ENCODE data around the gene SERPINE1.
A peak's percentile ranks its signal among the peaks of the same experiment; 100 is the strongest.
"Not testable (repeated sequence)": the region's sequence is repeated elsewhere in the genome, so short reads cannot be mapped to it uniquely, and the experiment has no call there.

The SERPINE1 gene

GRCh38 chr7:101119876-101120275, 7.0 kb upstream of the SERPINE1 start:
- TF ChIP-seq CTCF (IDR thresholded peaks at IDR 0.05; ENCODE audit: low read length, missing control alignments), result no peak
- H3K4me3 ChIP-seq (replicated peaks; ENCODE audit: low read depth, low read length), result no peak overlapping the region
- peak; percentile 61 for DNase-seq (ENCODE audit: low read depth)

GRCh38 chr7:101120315-101120714, 6.6 kb upstream of the SERPINE1 start:
- TF ChIP-seq CTCF (IDR thresholded peaks at IDR 0.05; ENCODE audit: low read length, missing control alignments), result no peak
- H3K4me3 ChIP-seq (replicated peaks; ENCODE audit: low read depth, low read length), result no peak overlapping the region
- DNase-seq (ENCODE audit: low read depth), result no peak

GRCh38 chr7:101121631-101121990, 5.3 kb upstream of the SERPINE1 start:
- H3K4me3 ChIP-seq (replicated peaks; ENCODE audit: low read depth, low read length); DNase-seq (ENCODE audit: low read depth): not testable (repeated sequence)

GRCh38 chr7:101121991-101122932, 4.6 kb upstream of the SERPINE1 start:
- peak; percentile 99 for DNase-seq (ENCODE audit: low read depth)
- TF ChIP-seq CTCF (IDR thresholded peaks at IDR 0.05; ENCODE audit: low read length, missing control alignments), result no peak
- peak overlapping the region; percentile 36 for H3K4me3 ChIP-seq (replicated peaks; ENCODE audit: low read depth, low read length)

GRCh38 chr7:101122933-101123702, 3.8 kb upstream of the SERPINE1 start:
- no peak for TF ChIP-seq CTCF (IDR thresholded peaks at IDR 0.05; ENCODE audit: low read length, missing control alignments)
- H3K4me3 ChIP-seq (replicated peaks; ENCODE audit: low read depth, low read length), result peak overlapping the region; percentile 36
- DNase-seq (ENCODE audit: low read depth), result no peak

- H3K4me3 ChIP-seq (replicated peaks; ENCODE audit: low read depth, low read length), result no peak overlapping the region
- TF ChIP-seq CTCF (IDR thresholded peaks at IDR 0.05; ENCODE audit: low read length, missing control alignments), result no peak
- DNase-seq (ENCODE audit: low read depth), result no peak
Measured at GRCh38 chr7:101123703-101124068, 3.2 kb upstream of the SERPINE1 start.

GRCh38 chr7:101124376-101125056, 2.4 kb upstream of the SERPINE1 start:
- TF ChIP-seq CTCF (IDR thresholded peaks at IDR 0.05; ENCODE audit: low read length, missing control alignments), result no peak
- DNase-seq (ENCODE audit: low read depth), result peak; percentile 92
- H3K4me3 ChIP-seq (replicated peaks; ENCODE audit: low read depth, low read length), result no peak overlapping the region

All from fibroblast of pulmonary artery (primary cell).